H9 (cell line): ENCODE data around the gene DLX2. TPM values are rescaled to one million over a fixed set of nuclear protein-coding genes. Genes with fewer than 3 reads are reported as not detected.

Source experiments
- DNase-seq: peaks from one replicate; pipeline ENCODE4 v3.0.0-alpha.2; 2017
- H2AFZ ChIP-seq: one replicate; pipeline ENCODE4 v1.6.1; 2013; ENCODE audit warnings: mild to moderate bottlenecking, low read length, control low read depth, moderate library complexity
- H2AK5ac ChIP-seq: 2 replicates; pipeline ENCODE4 v1.6.1; 2013; ENCODE audit warnings: low read length, control low read depth, mixed read lengths; ENCODE audit not compliant: insufficient read length
- H2BK120ac ChIP-seq: one replicate; pipeline ENCODE4 v1.6.1; 2013; ENCODE audit warnings: low read depth, mild to moderate bottlenecking, low read length, control low read depth, inconsistent platforms; ENCODE audit not compliant: poor library complexity, severe bottlenecking
- H2BK12ac ChIP-seq: 2 replicates; pipeline ENCODE4 v1.6.1; 2013; ENCODE audit warnings: low read length, control low read depth, mixed read lengths, low read depth; ENCODE audit not compliant: insufficient read length
- H2BK15ac ChIP-seq: 2 replicates; pipeline ENCODE4 v1.6.1; 2013; ENCODE audit warnings: low read depth, low read length, control low read depth
- H2BK20ac ChIP-seq: one replicate; pipeline ENCODE4 v1.6.1; 2013; ENCODE audit warnings: low read depth, mild to moderate bottlenecking, low read length, control low read depth, inconsistent platforms; ENCODE audit not compliant: poor library complexity, severe bottlenecking
- H2BK5ac ChIP-seq: 2 replicates; pipeline ENCODE4 v1.6.1; 2013; ENCODE audit warnings: low read length, control low read depth, mixed read lengths; ENCODE audit not compliant: insufficient read length
- H3K14ac ChIP-seq: 2 replicates; pipeline ENCODE4 v1.6.1; 2013; ENCODE audit warnings: low read length, control low read depth; ENCODE audit not compliant: insufficient read depth
- H3K18ac ChIP-seq: 2 replicates; pipeline ENCODE4 v1.6.1; 2013; ENCODE audit warnings: low read depth, mild to moderate bottlenecking, mixed read lengths, low read length, control low read depth; ENCODE audit not compliant: insufficient read length
- H3K23ac ChIP-seq: 2 replicates; pipeline ENCODE4 v1.6.1; 2013; ENCODE audit warnings: low read length, control low read depth, mixed read lengths, low read depth; ENCODE audit not compliant: insufficient read length
- H3K23me2 ChIP-seq: 2 replicates; pipeline ENCODE4 v1.6.1; 2013; ENCODE audit warnings: low read depth, mild to moderate bottlenecking, mixed read lengths, low read length, control low read depth; ENCODE audit not compliant: insufficient read length, poor library complexity, severe bottlenecking
- H3K27ac ChIP-seq: 2 replicates; pipeline ENCODE4 v1.5.1; 2013; ENCODE audit warnings: low read length, control low read depth, mixed read lengths, low read depth; ENCODE audit not compliant: insufficient read length
- H3K27me3 ChIP-seq: 2 replicates; pipeline ENCODE4 v1.6.1; 2013; ENCODE audit warnings: low read length, control low read depth, inconsistent platforms; ENCODE audit not compliant: insufficient read depth
- H3K4ac ChIP-seq: 2 replicates; pipeline ENCODE4 v1.6.1; 2013; ENCODE audit warnings: low read depth, mild to moderate bottlenecking, control low read depth, inconsistent platforms, low read length, moderate library complexity
- H3K4me1 ChIP-seq: 2 replicates; pipeline ENCODE4 v1.6.1; 2013; ENCODE audit warnings: low read length, control low read depth, inconsistent platforms; ENCODE audit not compliant: insufficient read depth
- H3K4me2 ChIP-seq: 2 replicates; pipeline ENCODE4 v1.6.1; 2013; ENCODE audit warnings: low read length, control low read depth, mixed read lengths; ENCODE audit not compliant: insufficient read length, insufficient read depth
- H3K56ac ChIP-seq: 2 replicates; pipeline ENCODE4 v1.6.1; 2013; ENCODE audit warnings: low read depth, mild to moderate bottlenecking, mixed read lengths, low read length, control low read depth; ENCODE audit not compliant: insufficient read length
- H3K79me1 ChIP-seq: 2 replicates; pipeline ENCODE4 v1.6.1; 2013; ENCODE audit warnings: low read depth, mild to moderate bottlenecking, moderate library complexity, low read length, control low read depth, inconsistent platforms; ENCODE audit not compliant: insufficient read depth, poor library complexity, severe bottlenecking
- H3K79me2 ChIP-seq: 2 replicates; pipeline ENCODE4 v1.6.1; 2013; ENCODE audit warnings: low read length, control low read depth, inconsistent platforms; ENCODE audit not compliant: insufficient read depth
- H3K9ac ChIP-seq: 2 replicates; pipeline ENCODE4 v1.6.1; 2013; ENCODE audit warnings: low read length, control low read depth, mixed read lengths; ENCODE audit not compliant: insufficient read length; ENCODE audit errors: extremely low read depth
- H3K9me3 ChIP-seq: one replicate; pipeline ENCODE4 v1.6.1; 2013; ENCODE audit warnings: low read depth, low read length, inconsistent platforms; ENCODE audit not compliant: control insufficient read depth
- H3T11ph ChIP-seq: one replicate; pipeline ENCODE4 v1.6.1; 2013; ENCODE audit warnings: mild to moderate bottlenecking, low read length, control low read depth, inconsistent platforms
- H4K20me1 ChIP-seq: one replicate; pipeline ENCODE4 v1.6.1; 2013; ENCODE audit not compliant: control insufficient read depth, insufficient read length, insufficient read depth
- H4K5ac ChIP-seq: 2 replicates; pipeline ENCODE4 v1.6.1; 2013; ENCODE audit warnings: low read depth, mild to moderate bottlenecking, mixed read lengths, low read length, control low read depth; ENCODE audit not compliant: insufficient read length
- H4K8ac ChIP-seq: replicated peaks from 2 replicates; pipeline ENCODE4 v1.6.1; 2013; ENCODE audit warnings: low read length, control low read depth, mixed read lengths, low read depth; ENCODE audit not compliant: insufficient read length
- H4K91ac ChIP-seq: 2 replicates; pipeline ENCODE4 v1.6.1; 2013; ENCODE audit warnings: low read depth, mild to moderate bottlenecking, moderate library complexity, mixed read lengths, low read length, control low read depth; ENCODE audit not compliant: insufficient read length
- H3K27ac Mint-ChIP-seq, 3 experiments: 2 replicates in 2 of 3; 3 replicates in 1 of 3; pipeline ENCODE4 v1.8.0; 2020 to 2021; ENCODE audit warnings: mixed read lengths in 3 of 3, mild to moderate bottlenecking in 1 of 3, moderate library complexity in 1 of 3
- H3K27me3 Mint-ChIP-seq: 2 replicates; pipeline ENCODE4 v1.8.0; 2021; ENCODE audit warnings: low read depth, mild to moderate bottlenecking, moderate library complexity, mixed read lengths
- H3K36me3 Mint-ChIP-seq, 3 experiments: 2 replicates in 2 of 3; 3 replicates in 1 of 3; pipeline ENCODE4 v1.8.0; 2020 to 2021; ENCODE audit warnings: low read depth in 3 of 3, mixed read lengths in 3 of 3; ENCODE audit not compliant: insufficient read depth in 1 of 3
- H3K4me1 Mint-ChIP-seq, 2 experiments: 2 replicates each; pipeline ENCODE4 v1.8.0; 2020; ENCODE audit warnings: mixed read lengths in 2 of 2
- H3K4me3 Mint-ChIP-seq, 2 experiments: 2 replicates in 1 of 2; 3 replicates in 1 of 2; pipeline ENCODE4 v1.8.0; 2020 to 2021; ENCODE audit warnings: mild to moderate bottlenecking in 2 of 2, mixed read lengths in 2 of 2, moderate library complexity in 1 of 2
- H3K9me3 Mint-ChIP-seq, 2 experiments: 2 replicates in 1 of 2; 3 replicates in 1 of 2; pipeline ENCODE4 v1.8.0; 2020; ENCODE audit warnings: mild to moderate bottlenecking in 2 of 2, mixed read lengths in 2 of 2, moderate library complexity in 1 of 2
- WGBS: extraction: QIAGEN DNeasy Blood & Tissue Kit; methylation state at CpG from one replicate; pipeline ENCODE4 v1.1.7; 2013; ENCODE audit warnings: missing lambda C conversion rate, low lambda C conversion rate, mixed read lengths; ENCODE audit not compliant: insufficient read length; ENCODE audit errors: extremely low coverage; 5-methylcytosine and 5-hydroxymethylcytosine counted together
- total RNA-seq: library from RNA; stranded (reverse); gene quantifications from 2 replicates; pipeline ENCODE4 v1.2.1, GENCODE V29; 2021
- TF ChIP-seq, protein P1 (sequence below): fragments of 200-600 bp; sonication (generic); conservative IDR thresholded peaks from 3 replicates; pipeline ENCODE4 v1.8.0; 2021; ENCODE audit warnings: antibody characterized with exemption, mild to moderate bottlenecking

Gene DLX2
- total RNA-seq, 1 experiment from 2014 or later = not detected

DNA sequence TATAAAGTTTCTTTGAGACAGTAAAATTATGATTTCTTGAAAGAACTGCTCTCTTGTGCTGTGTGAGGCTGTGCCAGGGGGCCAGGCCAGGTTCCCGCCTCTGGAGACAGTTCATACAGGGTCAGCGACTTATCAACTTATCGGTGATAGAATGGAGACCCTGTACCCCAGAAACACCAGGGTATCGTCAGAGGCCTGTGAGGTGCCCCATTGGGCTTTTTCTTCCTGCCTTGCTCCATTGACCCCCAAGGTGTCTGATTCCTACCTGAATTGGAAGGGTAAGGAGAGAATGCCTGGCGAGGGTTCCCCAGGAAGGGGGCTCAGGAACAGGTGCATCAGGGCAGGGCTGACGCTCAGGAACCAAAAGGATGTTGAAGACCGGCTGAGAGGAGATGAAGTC is 13.1 kb downstream of the DLX2 start:
- H3K23me2 ChIP-seq = peaks cover 10% of the 10 kb centered on the region
- H3K27ac Mint-ChIP-seq = no peak overlapping the region
- H3K27me3 ChIP-seq = peaks cover 88% of the 10 kb centered on the region
- no peak overlapping the region for H2BK5ac ChIP-seq
- no peak overlapping the region for H2BK20ac ChIP-seq
- no peaks in the 10 kb centered on the region for H3K79me1 ChIP-seq
- no peak overlapping the region for H4K8ac ChIP-seq
- no peak overlapping the region for H4K91ac ChIP-seq
- no peak overlapping the region for H3T11ph ChIP-seq
- H3K4me1 Mint-ChIP-seq = peaks cover 41 to 63% of the 10 kb centered on the region in 2 experiments
- H2BK15ac ChIP-seq = no peak overlapping the region
- peaks cover 100% of the 10 kb centered on the region for H3K27me3 Mint-ChIP-seq
- H3K9ac ChIP-seq = no peak overlapping the region
- no peak overlapping the region for H4K5ac ChIP-seq
- WGBS = no CpG with 5 or more reads among the region's 7 CpGs
- H3K14ac ChIP-seq = no peak overlapping the region
- no peak overlapping the region for H3K4me2 ChIP-seq
- no peak overlapping the region for H2AFZ ChIP-seq
- no peak for DNase-seq
- H3K18ac ChIP-seq = no peak overlapping the region
- H3K36me3 Mint-ChIP-seq = no peaks in the 10 kb centered on the region; a peak in 3 of 7 replicates
- H2BK12ac ChIP-seq = no peak overlapping the region
- no peaks in the 10 kb centered on the region for H4K20me1 ChIP-seq
- no peak overlapping the region for H2AK5ac ChIP-seq
- no peaks in the 10 kb centered on the region for H3K9me3 ChIP-seq
- TF ChIP-seq, protein P1, sequence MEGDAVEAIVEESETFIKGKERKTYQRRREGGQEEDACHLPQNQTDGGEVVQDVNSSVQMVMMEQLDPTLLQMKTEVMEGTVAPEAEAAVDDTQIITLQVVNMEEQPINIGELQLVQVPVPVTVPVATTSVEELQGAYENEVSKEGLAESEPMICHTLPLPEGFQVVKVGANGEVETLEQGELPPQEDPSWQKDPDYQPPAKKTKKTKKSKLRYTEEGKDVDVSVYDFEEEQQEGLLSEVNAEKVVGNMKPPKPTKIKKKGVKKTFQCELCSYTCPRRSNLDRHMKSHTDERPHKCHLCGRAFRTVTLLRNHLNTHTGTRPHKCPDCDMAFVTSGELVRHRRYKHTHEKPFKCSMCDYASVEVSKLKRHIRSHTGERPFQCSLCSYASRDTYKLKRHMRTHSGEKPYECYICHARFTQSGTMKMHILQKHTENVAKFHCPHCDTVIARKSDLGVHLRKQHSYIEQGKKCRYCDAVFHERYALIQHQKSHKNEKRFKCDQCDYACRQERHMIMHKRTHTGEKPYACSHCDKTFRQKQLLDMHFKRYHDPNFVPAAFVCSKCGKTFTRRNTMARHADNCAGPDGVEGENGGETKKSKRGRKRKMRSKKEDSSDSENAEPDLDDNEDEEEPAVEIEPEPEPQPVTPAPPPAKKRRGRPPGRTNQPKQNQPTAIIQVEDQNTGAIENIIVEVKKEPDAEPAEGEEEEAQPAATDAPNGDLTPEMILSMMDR = no peak
- H3K4ac ChIP-seq = no peak overlapping the region
- no peaks in the 10 kb centered on the region for H3K79me2 ChIP-seq
- H2BK120ac ChIP-seq = no peak overlapping the region
- H3K23ac ChIP-seq = no peak overlapping the region
- no peak overlapping the region for H3K4me3 Mint-ChIP-seq
- H3K56ac ChIP-seq = no peak overlapping the region
- no peak overlapping the region for H3K27ac ChIP-seq
- peaks cover 7 to 16% of the 10 kb centered on the region in 2 experiments; a peak in 3 of 5 replicates for H3K9me3 Mint-ChIP-seq
- H3K4me1 ChIP-seq = peaks cover 2% of the 10 kb centered on the region; the same call in 1 of the 2 replicates
